ENCODE measurements around the gene DDN.

GRCh38 chr12:48999371-49000131 is at the start of gene DDN:
- TF ChIP-seq GATA3 (IDR thresholded peaks at IDR 0.05; ENCODE audit: low read depth, low read length): no peak
- no peak for TF ChIP-seq GATA2 (IDR thresholded peaks at IDR 0.05; ENCODE audit: low read depth, low read length)

Data from SH-SY5Y (cell line).